Sigmoid colon (tissue), 4 donors: ENCODE data around the gene ARHGAP11B.
"Not testable (repeated sequence)": the region's sequence is repeated elsewhere in the genome, so short reads cannot be mapped to it uniquely, and the experiment has no call there.

Experiments used
- POLR2A ChIP-seq, 2 donors: fragments of 450-650 bp; IDR thresholded peaks; one replicate each; pipeline ENCODE4 v1.6.1; 2016; ENCODE audit warnings: antibody characterized with exemption in 2 of 2, mild to moderate bottlenecking in 2 of 2, moderate library complexity in 2 of 2
- POLR2AphosphoS5 ChIP-seq, 4 donors: sonication (generic); formaldehyde crosslinking; IDR thresholded peaks; one replicate each; pipeline ENCODE4 v1.6.1; 2017; ENCODE audit warnings: antibody characterized with exemption in 4 of 4

DNA sequence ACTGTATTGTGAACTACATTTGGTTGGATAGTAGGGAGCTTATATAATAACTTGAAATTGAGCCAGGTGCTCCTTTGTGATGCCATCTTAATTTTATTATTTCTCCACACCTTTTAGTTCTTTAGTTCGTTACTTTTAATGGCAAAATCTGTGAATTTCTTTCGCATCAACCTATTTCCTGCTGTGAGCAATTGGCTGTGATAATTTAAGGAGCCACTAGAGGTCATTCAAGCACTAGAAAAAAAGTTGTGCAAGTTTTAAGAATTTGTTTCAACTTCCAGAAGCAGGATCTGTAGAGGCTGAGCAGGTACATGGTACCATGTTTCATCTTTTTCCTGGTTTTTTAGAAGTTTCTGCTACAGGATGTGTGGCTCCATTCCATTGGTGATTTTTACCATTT is 27.0 kb upstream of the ARHGAP11B start:
- not testable (repeated sequence) for TF ChIP-seq POLR2A, POLR2AphosphoS5 (IDR thresholded peaks at IDR 0.05)
